Vagina (tissue), 2 donors: ENCODE results near the gene PLSCR3.

Source experiments
- POLR2A ChIP-seq, 2 donors: fragments of 450-650 bp; IDR thresholded peaks; one replicate each; pipeline ENCODE4 v1.6.1; 2017; ENCODE audit warnings: antibody characterized with exemption in 2 of 2, mild to moderate bottlenecking in 2 of 2, moderate library complexity in 2 of 2
- POLR2AphosphoS5 ChIP-seq, 2 donors: sonication (generic); formaldehyde crosslinking; IDR thresholded peaks; one replicate each; pipeline ENCODE4 v1.9.0; 2017; ENCODE audit warnings: antibody characterized with exemption in 2 of 2, mild to moderate bottlenecking in 2 of 2, low read depth in 1 of 2; ENCODE audit not compliant: insufficient read depth in 1 of 2
- TF ChIP-seq, protein P1 (sequence below), 3 experiments: fragments of 450-650 bp in 2 of 3; fragments of 200-600 bp in 1 of 3; sonication (generic) in 1 of 3; IDR thresholded peaks; one replicate each; pipeline ENCODE4 v1.5.1; 2017 to 2019; ENCODE audit warnings: antibody characterized with exemption in 3 of 3, mild to moderate bottlenecking in 2 of 3, moderate library complexity in 2 of 3

GRCh38 chr17:7429722-7430121 is 35.4 kb upstream of the PLSCR3 start:
- TF ChIP-seq, protein P1, sequence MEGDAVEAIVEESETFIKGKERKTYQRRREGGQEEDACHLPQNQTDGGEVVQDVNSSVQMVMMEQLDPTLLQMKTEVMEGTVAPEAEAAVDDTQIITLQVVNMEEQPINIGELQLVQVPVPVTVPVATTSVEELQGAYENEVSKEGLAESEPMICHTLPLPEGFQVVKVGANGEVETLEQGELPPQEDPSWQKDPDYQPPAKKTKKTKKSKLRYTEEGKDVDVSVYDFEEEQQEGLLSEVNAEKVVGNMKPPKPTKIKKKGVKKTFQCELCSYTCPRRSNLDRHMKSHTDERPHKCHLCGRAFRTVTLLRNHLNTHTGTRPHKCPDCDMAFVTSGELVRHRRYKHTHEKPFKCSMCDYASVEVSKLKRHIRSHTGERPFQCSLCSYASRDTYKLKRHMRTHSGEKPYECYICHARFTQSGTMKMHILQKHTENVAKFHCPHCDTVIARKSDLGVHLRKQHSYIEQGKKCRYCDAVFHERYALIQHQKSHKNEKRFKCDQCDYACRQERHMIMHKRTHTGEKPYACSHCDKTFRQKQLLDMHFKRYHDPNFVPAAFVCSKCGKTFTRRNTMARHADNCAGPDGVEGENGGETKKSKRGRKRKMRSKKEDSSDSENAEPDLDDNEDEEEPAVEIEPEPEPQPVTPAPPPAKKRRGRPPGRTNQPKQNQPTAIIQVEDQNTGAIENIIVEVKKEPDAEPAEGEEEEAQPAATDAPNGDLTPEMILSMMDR (IDR thresholded peaks at IDR 0.05) = no peak
- TF ChIP-seq POLR2A (IDR thresholded peaks at IDR 0.05) (no peak), POLR2AphosphoS5 (IDR thresholded peaks at IDR 0.05; ENCODE audit: insufficient read depth in 1 of 2, low read depth in 1 of 2) (no peak)
